Measurements from ENCODE around the gene FBRS. TPM values are rescaled to one million over a fixed set of nuclear protein-coding genes. Genes with fewer than 3 reads are reported as not detected.
A peak's percentile ranks its signal among the peaks of the same experiment; 100 is the strongest.

The FBRS gene
- total and polyA plus RNA-seq, 2 of the 13 experiments (the other 11 are each of a cell fraction or from before 2014, with no cell fraction given), result 13.7 to 16.2 TPM

GRCh38 chr16:30698816-30699614, 40.8 kb downstream of the FBRS start, which contains the start of gene SRCAP (continued):
- TF ChIP-seq HDAC2 (CRISPR knock-in tag; IDR thresholded peaks at IDR 0.05), result peak; percentile 61; the same call in 1 of the 2 replicates
- no peak; the same call in 1 of the 2 replicates for TF ChIP-seq ZNF891 (CRISPR knock-in tag; IDR thresholded peaks at IDR 0.05)
- peak; percentile 65; the same call in 1 of the 2 replicates for TF ChIP-seq ELF1 (CRISPR knock-in tag; IDR thresholded peaks at IDR 0.05)
- peak; percentile 88 for TF ChIP-seq KAT8 (CRISPR knock-in tag; IDR thresholded peaks at IDR 0.05)
- no peak for TF ChIP-seq RORA (CRISPR knock-in tag; IDR thresholded peaks at IDR 0.05)
- no peak for TF ChIP-seq ZNF556 (CRISPR knock-in tag; IDR thresholded peaks at IDR 0.05; ENCODE audit: borderline replicate concordance)
- TF ChIP-seq ZSCAN9 (CRISPR knock-in tag; IDR thresholded peaks at IDR 0.05; ENCODE audit: borderline replicate concordance), result 0 out of 2 replicates have a peak, but pooled peaks have one; percentile 11
- TF ChIP-seq, protein P1, sequence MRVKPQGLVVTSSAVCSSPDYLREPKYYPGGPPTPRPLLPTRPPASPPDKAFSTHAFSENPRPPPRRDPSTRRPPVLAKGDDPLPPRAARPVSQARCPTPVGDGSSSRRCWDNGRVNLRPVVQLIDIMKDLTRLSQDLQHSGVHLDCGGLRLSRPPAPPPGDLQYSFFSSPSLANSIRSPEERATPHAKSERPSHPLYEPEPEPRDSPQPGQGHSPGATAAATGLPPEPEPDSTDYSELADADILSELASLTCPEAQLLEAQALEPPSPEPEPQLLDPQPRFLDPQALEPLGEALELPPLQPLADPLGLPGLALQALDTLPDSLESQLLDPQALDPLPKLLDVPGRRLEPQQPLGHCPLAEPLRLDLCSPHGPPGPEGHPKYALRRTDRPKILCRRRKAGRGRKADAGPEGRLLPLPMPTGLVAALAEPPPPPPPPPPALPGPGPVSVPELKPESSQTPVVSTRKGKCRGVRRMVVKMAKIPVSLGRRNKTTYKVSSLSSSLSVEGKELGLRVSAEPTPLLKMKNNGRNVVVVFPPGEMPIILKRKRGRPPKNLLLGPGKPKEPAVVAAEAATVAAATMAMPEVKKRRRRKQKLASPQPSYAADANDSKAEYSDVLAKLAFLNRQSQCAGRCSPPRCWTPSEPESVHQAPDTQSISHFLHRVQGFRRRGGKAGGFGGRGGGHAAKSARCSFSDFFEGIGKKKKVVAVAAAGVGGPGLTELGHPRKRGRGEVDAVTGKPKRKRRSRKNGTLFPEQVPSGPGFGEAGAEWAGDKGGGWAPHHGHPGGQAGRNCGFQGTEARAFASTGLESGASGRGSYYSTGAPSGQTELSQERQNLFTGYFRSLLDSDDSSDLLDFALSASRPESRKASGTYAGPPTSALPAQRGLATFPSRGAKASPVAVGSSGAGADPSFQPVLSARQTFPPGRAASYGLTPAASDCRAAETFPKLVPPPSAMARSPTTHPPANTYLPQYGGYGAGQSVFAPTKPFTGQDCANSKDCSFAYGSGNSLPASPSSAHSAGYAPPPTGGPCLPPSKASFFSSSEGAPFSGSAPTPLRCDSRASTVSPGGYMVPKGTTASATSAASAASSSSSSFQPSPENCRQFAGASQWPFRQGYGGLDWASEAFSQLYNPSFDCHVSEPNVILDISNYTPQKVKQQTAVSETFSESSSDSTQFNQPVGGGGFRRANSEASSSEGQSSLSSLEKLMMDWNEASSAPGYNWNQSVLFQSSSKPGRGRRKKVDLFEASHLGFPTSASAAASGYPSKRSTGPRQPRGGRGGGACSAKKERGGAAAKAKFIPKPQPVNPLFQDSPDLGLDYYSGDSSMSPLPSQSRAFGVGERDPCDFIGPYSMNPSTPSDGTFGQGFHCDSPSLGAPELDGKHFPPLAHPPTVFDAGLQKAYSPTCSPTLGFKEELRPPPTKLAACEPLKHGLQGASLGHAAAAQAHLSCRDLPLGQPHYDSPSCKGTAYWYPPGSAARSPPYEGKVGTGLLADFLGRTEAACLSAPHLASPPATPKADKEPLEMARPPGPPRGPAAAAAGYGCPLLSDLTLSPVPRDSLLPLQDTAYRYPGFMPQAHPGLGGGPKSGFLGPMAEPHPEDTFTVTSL (CRISPR knock-in tag; IDR thresholded peaks at IDR 0.05; ENCODE audit: borderline replicate concordance), result 0 out of 2 replicates have a peak, but pooled peaks have one; percentile 2
- TF ChIP-seq ZNF773 (CRISPR knock-in tag; IDR thresholded peaks at IDR 0.05; ENCODE audit: borderline replicate concordance), result 0 out of 2 replicates have a peak, but pooled peaks have one; percentile 44
- TF ChIP-seq RARA (CRISPR knock-in tag; IDR thresholded peaks at IDR 0.05), result peak; percentile 93
- TF ChIP-seq SRF (IDR thresholded peaks at IDR 0.05; ENCODE audit: low read depth, low read length), result 0 out of 2 replicates have a peak, but pooled peaks have one; percentile 7
- no peak for TF ChIP-seq ZNF552 (CRISPR knock-in tag; IDR thresholded peaks at IDR 0.05; ENCODE audit: borderline replicate concordance)
- no peak; the same call in 1 of the 2 replicates for TF ChIP-seq AKNA (CRISPR knock-in tag; IDR thresholded peaks at IDR 0.05; ENCODE audit: borderline replicate concordance)
- TF ChIP-seq ZNF264 (CRISPR knock-in tag; IDR thresholded peaks at IDR 0.05), result peak; percentile 71; the same call in 1 of the 2 replicates
- no peak; the same call in 1 of the 2 replicates for TF ChIP-seq MEIS2 (CRISPR knock-in tag; IDR thresholded peaks at IDR 0.05)
- TF ChIP-seq ZNF792 (CRISPR knock-in tag; IDR thresholded peaks at IDR 0.05), result 0 out of 2 replicates have a peak, but pooled peaks have one; percentile 15
- TF ChIP-seq, protein P2, sequence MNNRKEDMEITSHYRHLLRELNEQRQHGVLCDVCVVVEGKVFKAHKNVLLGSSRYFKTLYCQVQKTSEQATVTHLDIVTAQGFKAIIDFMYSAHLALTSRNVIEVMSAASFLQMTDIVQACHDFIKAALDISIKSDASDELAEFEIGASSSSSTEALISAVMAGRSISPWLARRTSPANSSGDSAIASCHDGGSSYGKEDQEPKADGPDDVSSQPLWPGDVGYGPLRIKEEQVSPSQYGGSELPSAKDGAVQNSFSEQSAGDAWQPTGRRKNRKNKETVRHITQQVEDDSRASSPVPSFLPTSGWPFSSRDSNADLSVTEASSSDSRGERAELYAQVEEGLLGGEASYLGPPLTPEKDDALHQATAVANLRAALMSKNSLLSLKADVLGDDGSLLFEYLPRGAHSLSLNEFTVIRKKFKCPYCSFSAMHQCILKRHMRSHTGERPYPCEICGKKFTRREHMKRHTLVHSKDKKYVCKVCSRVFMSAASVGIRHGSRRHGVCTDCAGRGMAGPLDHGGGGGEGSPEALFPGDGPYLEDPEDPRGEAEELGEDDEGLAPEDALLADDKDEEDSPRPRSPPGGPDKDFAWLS (CRISPR knock-in tag; IDR thresholded peaks at IDR 0.05; ENCODE audit: borderline replicate concordance), result no peak
